ENCODE data around the gene TRMT10A. TPM values are rescaled to one million over a fixed set of nuclear protein-coding genes. Genes with fewer than 3 reads are reported as not detected.

The TRMT10A gene
- total and polyA plus RNA-seq, 2 of the 13 experiments (the other 11 are each of a cell fraction or from before 2014, with no cell fraction given): 3.9 to 12.6 TPM

DNA sequence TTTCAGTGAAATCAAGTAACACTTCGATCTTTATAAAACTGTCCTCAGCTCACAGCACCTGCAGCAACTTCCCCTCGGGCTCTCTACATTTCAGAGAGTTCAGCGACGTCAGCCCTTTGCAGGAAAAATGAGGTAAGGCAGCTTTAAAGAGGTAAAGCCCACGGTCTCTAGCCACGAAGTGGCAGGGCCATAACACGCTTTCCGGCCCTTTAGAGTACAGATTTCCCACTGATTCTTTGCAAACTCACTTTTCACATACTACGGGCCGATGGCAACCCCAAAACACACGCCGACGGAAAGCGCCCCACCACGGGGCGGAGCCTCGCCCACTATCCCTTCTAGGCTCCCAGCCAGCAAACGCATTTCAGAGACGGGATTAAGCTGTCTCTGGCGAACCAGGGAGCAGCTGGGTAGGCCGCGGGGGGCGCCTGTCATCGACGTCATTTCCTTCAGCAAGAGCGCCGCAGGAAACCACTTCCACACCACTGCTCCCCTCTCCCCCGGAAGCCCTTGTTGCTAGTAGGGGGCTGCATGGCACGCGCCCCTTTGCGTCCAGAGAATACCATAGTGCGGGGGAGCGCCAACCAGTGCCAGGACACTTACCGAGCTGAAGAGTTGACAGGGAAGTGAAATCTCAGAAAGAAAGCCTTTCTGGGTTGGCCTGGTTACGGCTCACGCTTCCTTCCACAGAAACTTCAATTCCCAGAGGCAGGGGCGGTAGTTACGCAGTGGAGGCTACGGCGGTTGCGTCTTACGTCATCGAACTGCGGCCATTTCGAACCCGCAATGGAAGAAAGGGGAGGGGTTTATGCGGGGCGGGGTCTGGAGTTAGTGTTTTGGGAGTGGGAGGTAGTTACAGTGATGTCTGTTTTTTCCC, at the start of gene TRMT10A (continued):
- TF ChIP-seq ZNF777 (CRISPR knock-in tag; IDR thresholded peaks at IDR 0.05) (no peak; the same call in 1 of the 2 replicates), JUNB (CRISPR knock-in tag; IDR thresholded peaks at IDR 0.05; ENCODE audit: borderline replicate concordance) (no peak), ATF7 (IDR thresholded peaks at IDR 0.05) (peak; percentile 94), ATF7 (CRISPR knock-in tag; IDR thresholded peaks at IDR 0.05) (0 out of 2 replicates have a peak, but pooled peaks have one; percentile 57), FOSL1 (CRISPR knock-in tag; IDR thresholded peaks at IDR 0.05; ENCODE audit: borderline replicate concordance) (no peak), WIZ (CRISPR knock-in tag; IDR thresholded peaks at IDR 0.05) (no peak), SOX13 (IDR thresholded peaks at IDR 0.05) (no peak), SOX13 (CRISPR knock-in tag; conservative IDR thresholded peaks at IDR 0.05 in 1 of 2, IDR thresholded peaks at IDR 0.05 in 1 of 2) (peak in 1 of 2 experiments; percentile 19; a peak in 1 of 4 replicates), ARNT (IDR thresholded peaks at IDR 0.05) (no peak), ZNF235 (CRISPR knock-in tag; IDR thresholded peaks at IDR 0.05; ENCODE audit: borderline replicate concordance) (0 out of 2 replicates have a peak, but pooled peaks have one; percentile 28), ARID4A (CRISPR knock-in tag; IDR thresholded peaks at IDR 0.05; ENCODE audit: borderline replicate concordance) (peak; percentile 67; the same call in 1 of the 2 replicates), SIX4 (CRISPR knock-in tag; IDR thresholded peaks at IDR 0.05) (no peak), ZNF7 (CRISPR knock-in tag; IDR thresholded peaks at IDR 0.05) (no peak), HNF4A (CRISPR knock-in tag; IDR thresholded peaks at IDR 0.05) (no peak), HNRNPUL1 (IDR thresholded peaks at IDR 0.05; ENCODE audit: low read depth, low read length) (no peak), ZNF782 (CRISPR knock-in tag; IDR thresholded peaks at IDR 0.05; ENCODE audit: borderline replicate concordance) (no peak), PPARG (CRISPR knock-in tag; conservative IDR thresholded peaks at IDR 0.05) (no peak), RCOR2 (CRISPR knock-in tag; IDR thresholded peaks at IDR 0.05) (no peak)
- TF ChIP-seq, protein P1, sequence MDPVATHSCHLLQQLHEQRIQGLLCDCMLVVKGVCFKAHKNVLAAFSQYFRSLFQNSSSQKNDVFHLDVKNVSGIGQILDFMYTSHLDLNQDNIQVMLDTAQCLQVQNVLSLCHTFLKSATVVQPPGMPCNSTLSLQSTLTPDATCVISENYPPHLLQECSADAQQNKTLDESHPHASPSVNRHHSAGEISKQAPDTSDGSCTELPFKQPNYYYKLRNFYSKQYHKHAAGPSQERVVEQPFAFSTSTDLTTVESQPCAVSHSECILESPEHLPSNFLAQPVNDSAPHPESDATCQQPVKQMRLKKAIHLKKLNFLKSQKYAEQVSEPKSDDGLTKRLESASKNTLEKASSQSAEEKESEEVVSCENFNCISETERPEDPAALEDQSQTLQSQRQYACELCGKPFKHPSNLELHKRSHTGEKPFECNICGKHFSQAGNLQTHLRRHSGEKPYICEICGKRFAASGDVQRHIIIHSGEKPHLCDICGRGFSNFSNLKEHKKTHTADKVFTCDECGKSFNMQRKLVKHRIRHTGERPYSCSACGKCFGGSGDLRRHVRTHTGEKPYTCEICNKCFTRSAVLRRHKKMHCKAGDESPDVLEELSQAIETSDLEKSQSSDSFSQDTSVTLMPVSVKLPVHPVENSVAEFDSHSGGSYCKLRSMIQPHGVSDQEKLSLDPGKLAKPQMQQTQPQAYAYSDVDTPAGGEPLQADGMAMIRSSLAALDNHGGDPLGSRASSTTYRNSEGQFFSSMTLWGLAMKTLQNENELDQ (CRISPR knock-in tag; IDR thresholded peaks at IDR 0.05; ENCODE audit: borderline replicate concordance): 0 out of 2 replicates have a peak, but pooled peaks have one; percentile 19
- TF ChIP-seq, protein P2, sequence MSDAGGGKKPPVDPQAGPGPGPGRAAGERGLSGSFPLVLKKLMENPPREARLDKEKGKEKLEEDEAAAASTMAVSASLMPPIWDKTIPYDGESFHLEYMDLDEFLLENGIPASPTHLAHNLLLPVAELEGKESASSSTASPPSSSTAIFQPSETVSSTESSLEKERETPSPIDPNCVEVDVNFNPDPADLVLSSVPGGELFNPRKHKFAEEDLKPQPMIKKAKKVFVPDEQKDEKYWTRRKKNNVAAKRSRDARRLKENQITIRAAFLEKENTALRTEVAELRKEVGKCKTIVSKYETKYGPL (CRISPR knock-in tag; IDR thresholded peaks at IDR 0.05): no peak
- TF ChIP-seq, protein P3, sequence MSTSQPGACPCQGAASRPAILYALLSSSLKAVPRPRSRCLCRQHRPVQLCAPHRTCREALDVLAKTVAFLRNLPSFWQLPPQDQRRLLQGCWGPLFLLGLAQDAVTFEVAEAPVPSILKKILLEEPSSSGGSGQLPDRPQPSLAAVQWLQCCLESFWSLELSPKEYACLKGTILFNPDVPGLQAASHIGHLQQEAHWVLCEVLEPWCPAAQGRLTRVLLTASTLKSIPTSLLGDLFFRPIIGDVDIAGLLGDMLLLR (CRISPR knock-in tag; IDR thresholded peaks at IDR 0.05): no peak

All from HepG2 (cell line).